PC-9 (cell line): ENCODE data around the gene SLIT1.

Experiments
- EZH2 ChIP-seq: fragments of 200-600 bp; sonication (generic); IDR thresholded peaks from 2 replicates; pipeline ENCODE4 v1.8.0; 2017; ENCODE audit warnings: antibody characterized with exemption, low read depth
- TF ChIP-seq, protein P1 (sequence below): fragments of 200-600 bp; sonication (generic); conservative IDR thresholded peaks from 2 replicates; pipeline ENCODE4 v1.6.1; 2017; ENCODE audit warnings: mixed run types, antibody characterized with exemption, mild to moderate bottlenecking, moderate library complexity

DNA sequence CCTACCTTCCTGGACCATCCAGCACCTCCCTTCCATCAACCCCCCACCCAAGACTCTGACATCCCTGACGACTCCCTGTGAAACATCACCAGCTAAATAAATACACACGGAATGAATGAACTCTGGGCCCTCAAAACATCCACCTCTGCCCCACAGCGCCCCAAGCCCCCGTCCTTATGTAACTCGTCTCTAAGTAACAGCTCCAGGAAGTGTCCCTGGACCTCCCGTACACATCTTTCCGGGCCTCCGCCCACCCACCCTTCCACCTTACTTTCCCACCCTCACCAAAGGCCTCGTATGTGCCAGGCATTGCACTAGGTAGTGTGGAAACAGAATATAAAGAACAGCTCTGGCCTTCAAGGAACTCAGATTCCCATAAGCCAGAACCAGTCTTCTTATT, 27.7 kb upstream of the SLIT1 start:
- TF ChIP-seq, protein P1, sequence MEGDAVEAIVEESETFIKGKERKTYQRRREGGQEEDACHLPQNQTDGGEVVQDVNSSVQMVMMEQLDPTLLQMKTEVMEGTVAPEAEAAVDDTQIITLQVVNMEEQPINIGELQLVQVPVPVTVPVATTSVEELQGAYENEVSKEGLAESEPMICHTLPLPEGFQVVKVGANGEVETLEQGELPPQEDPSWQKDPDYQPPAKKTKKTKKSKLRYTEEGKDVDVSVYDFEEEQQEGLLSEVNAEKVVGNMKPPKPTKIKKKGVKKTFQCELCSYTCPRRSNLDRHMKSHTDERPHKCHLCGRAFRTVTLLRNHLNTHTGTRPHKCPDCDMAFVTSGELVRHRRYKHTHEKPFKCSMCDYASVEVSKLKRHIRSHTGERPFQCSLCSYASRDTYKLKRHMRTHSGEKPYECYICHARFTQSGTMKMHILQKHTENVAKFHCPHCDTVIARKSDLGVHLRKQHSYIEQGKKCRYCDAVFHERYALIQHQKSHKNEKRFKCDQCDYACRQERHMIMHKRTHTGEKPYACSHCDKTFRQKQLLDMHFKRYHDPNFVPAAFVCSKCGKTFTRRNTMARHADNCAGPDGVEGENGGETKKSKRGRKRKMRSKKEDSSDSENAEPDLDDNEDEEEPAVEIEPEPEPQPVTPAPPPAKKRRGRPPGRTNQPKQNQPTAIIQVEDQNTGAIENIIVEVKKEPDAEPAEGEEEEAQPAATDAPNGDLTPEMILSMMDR, result no peak
- TF ChIP-seq EZH2, result no peak
